Pancreas (tissue), 8 donors: ENCODE results near the gene TAB2. TPM values are rescaled to one million over a fixed set of nuclear protein-coding genes. Genes with fewer than 3 reads are reported as not detected.

Source experiments
- polyA plus RNA-seq, 2 donors: library from polyadenylated mRNA; stranded (reverse); fragments of 200-250 nt; gene quantifications; one replicate each; pipeline ENCODE4 v1.2.3, GENCODE V29; 2013
- total RNA-seq, 6 donors: library from RNA; stranded (reverse); fragmentation: NEBNext Ultra II Directional in 4 of 6; extraction: Animal tissue kit (Norgen Biotek cat#: 25700) in 4 of 6; gene quantifications; one replicate each; pipeline versions ENCODE4 v1.2.1 to v1.2.4, GENCODE V29; 2021 to 2023
- donor health status: healthy with polysubstance abuse.
- donor health status: DM: no; HTN: no; CAD: no; lungs with moderate emphysema.
- donor health status: DM: no; HTN: no; CAD: no.
- donor health status: Bipolar disorder and iron deficiency.
- donor health status: DM: yes; HTN: yes; CAD: no.
- donor health status: DM: no; HTN: no; CAD: no.
- donor health status: DM: no; HTN: no; CAD: no.
- donor health status: DM: yes; HTN: yes; CAD: no.

TAB2 gene
- total and polyA plus RNA-seq, 8 donors, result 6.6 to 35.1 (median 20.7) TPM

Other genes with a start within 250 kb of the TAB2 start
- gene SUMO4, start 82.5 kb downstream of the TAB2 start, total RNA-seq, result 1 to 10 TPM in 1 of 6 donors, under 1 TPM in 5; 0.28 to 1.5 (median 0.90) TPM
- gene SUMO4, start 82.5 kb downstream of the TAB2 start, polyA plus RNA-seq, result under 1 TPM in 1 of 2 donors, not detected in 1; 0.09 TPM
- gene ZC3H12D, start 167.3 kb downstream of the TAB2 start, total RNA-seq, result 1 to 10 TPM in 1 of 6 donors, under 1 TPM in 5; 0.08 to 1.1 (median 0.56) TPM
- under 1 TPM; 0.16 to 0.23 TPM for gene ZC3H12D, start 167.3 kb downstream of the TAB2 start, polyA plus RNA-seq
- 10 to 100 TPM in 2 of 6 donors, 1 to 10 TPM in 4; 6.5 to 13.4 (median 8.0) TPM for gene PPIL4, start 228.3 kb downstream of the TAB2 start, total RNA-seq
- 10 to 100 TPM in 1 of 2 donors, 1 to 10 TPM in 1; 9.1 to 14.2 TPM for gene PPIL4, start 228.3 kb downstream of the TAB2 start, polyA plus RNA-seq
- gene GINM1, start 248.7 kb downstream of the TAB2 start, total RNA-seq, result 10 to 100 TPM; 17.7 to 24.8 (median 22.6) TPM
- 10 to 100 TPM; 10.6 to 31.6 TPM for gene GINM1, start 248.7 kb downstream of the TAB2 start, polyA plus RNA-seq